Memory B cell (primary cell): ENCODE measurements around the gene ZSWIM4.
A peak's percentile ranks its signal among the peaks of the same experiment; 100 is the strongest.
"Not testable (repeated sequence)": the region's sequence is repeated elsewhere in the genome, so short reads cannot be mapped to it uniquely, and the experiment has no call there.

Source experiments
- ATAC-seq: fragments of 150-1000 bp; cut with Tn5 transposase; 2 replicates; pipeline ENCODE4 v1.10.0; 2021; ENCODE audit warnings: low read depth, mild to moderate bottlenecking, moderate library complexity
- DNase-seq, 2 donors: peaks; one replicate each; pipeline ENCODE4 v3.0.0; 2022; ENCODE audit warnings: low spot score in 2 of 2
- H3K27ac Mint-ChIP-seq: one replicate; pipeline ENCODE4 v1.8.0; 2022; ENCODE audit warnings: mild to moderate bottlenecking, moderate library complexity, mixed read lengths
- H3K27me3 Mint-ChIP-seq: one replicate; pipeline ENCODE4 v1.8.0; 2022; ENCODE audit warnings: mixed read lengths
- H3K36me3 Mint-ChIP-seq: one replicate; pipeline ENCODE4 v1.8.0; 2022; ENCODE audit warnings: mild to moderate bottlenecking, mixed read lengths
- H3K4me1 Mint-ChIP-seq: one replicate; pipeline ENCODE4 v1.8.0; 2022; ENCODE audit warnings: mixed read lengths
- H3K4me3 Mint-ChIP-seq: one replicate; pipeline ENCODE4 v1.8.0; 2022; ENCODE audit warnings: mild to moderate bottlenecking, moderate library complexity, mixed read lengths
- H3K9me3 Mint-ChIP-seq: one replicate; pipeline ENCODE4 v1.8.0; 2022; ENCODE audit warnings: mixed read lengths

ZSWIM4 gene

GRCh38 chr19:13849991-13850909 lies 55.0 kb downstream of the ZSWIM4 start:
- Mint-ChIP-seq H3K4me3 (peak overlapping the region; percentile 67), H3K27me3 (no peaks in the 10 kb centered on the region), H3K27ac (peak overlapping the region; percentile 99), H3K4me1 (peaks cover 22% of the 10 kb centered on the region), H3K36me3 (no peaks in the 10 kb centered on the region), H3K9me3 (no peaks in the 10 kb centered on the region)
- DNase-seq (peak; percentile 74 to 75), ATAC-seq (peak; percentile 19)

- H3K36me3 Mint-ChIP-seq, result no peaks in the 10 kb centered on the region
- H3K27me3 Mint-ChIP-seq, result no peaks in the 10 kb centered on the region
- DNase-seq (no peak), ATAC-seq (no peak)
- no peaks in the 10 kb centered on the region for H3K9me3 Mint-ChIP-seq
- peaks cover 18% of the 10 kb centered on the region for H3K4me1 Mint-ChIP-seq
- peak overlapping the region; percentile 99 for H3K27ac Mint-ChIP-seq
- H3K4me3 Mint-ChIP-seq, result peak overlapping the region; percentile 67
Measured at GRCh38 chr19:13850910-13851733, 55.9 kb downstream of the ZSWIM4 start.

- H3K36me3 Mint-ChIP-seq, DNase-seq, H3K9me3 Mint-ChIP-seq, ATAC-seq, H3K4me3 Mint-ChIP-seq, H3K27me3 Mint-ChIP-seq: not testable (repeated sequence)
- H3K27ac Mint-ChIP-seq, result peak overlapping the region; percentile 99
- H3K4me1 Mint-ChIP-seq, result peaks cover 13% of the 10 kb centered on the region
Measured at GRCh38 chr19:13851734-13852114, 56.5 kb downstream of the ZSWIM4 start.

- peaks cover 11% of the 10 kb centered on the region for H3K4me1 Mint-ChIP-seq
- DNase-seq, H3K36me3 Mint-ChIP-seq, H3K9me3 Mint-ChIP-seq, H3K27me3 Mint-ChIP-seq, H3K4me3 Mint-ChIP-seq, ATAC-seq: not testable (repeated sequence)
- peak overlapping the region; percentile 99 for H3K27ac Mint-ChIP-seq
Measured at GRCh38 chr19:13852171-13852707, 57.0 kb downstream of the ZSWIM4 start.

GRCh38 chr19:13856497-13856896 lies 61.3 kb downstream of the ZSWIM4 start:
- Mint-ChIP-seq H3K4me3 (no peak overlapping the region), H3K4me1 (peaks cover 8% of the 10 kb centered on the region), H3K27ac (no peak overlapping the region), H3K9me3 (no peaks in the 10 kb centered on the region), H3K36me3 (no peaks in the 10 kb centered on the region), H3K27me3 (no peaks in the 10 kb centered on the region)
- ATAC-seq, result no peak
- no peak for DNase-seq

GRCh38 chr19:13859361-13859880 lies 64.2 kb downstream of the ZSWIM4 start:
- Mint-ChIP-seq H3K4me3 (no peak overlapping the region), H3K9me3 (no peaks in the 10 kb centered on the region), H3K27ac (no peak overlapping the region), H3K27me3 (peaks cover 7% of the 10 kb centered on the region), H3K4me1 (peaks cover 15% of the 10 kb centered on the region), H3K36me3 (no peaks in the 10 kb centered on the region)
- ATAC-seq, result no peak
- no peak for DNase-seq

GRCh38 chr19:13860679-13861391 lies 65.6 kb downstream of the ZSWIM4 start:
- H3K4me3 Mint-ChIP-seq, result peak overlapping the region; percentile 92
- peak overlapping the region; percentile 93 for H3K27ac Mint-ChIP-seq
- no peaks in the 10 kb centered on the region for H3K9me3 Mint-ChIP-seq
- ATAC-seq, result no peak
- H3K27me3 Mint-ChIP-seq, result peaks cover 10% of the 10 kb centered on the region
- DNase-seq, result no peak
- no peaks in the 10 kb centered on the region for H3K36me3 Mint-ChIP-seq
- peaks cover 17% of the 10 kb centered on the region for H3K4me1 Mint-ChIP-seq

GRCh38 chr19:13861392-13861713 lies 66.1 kb downstream of the ZSWIM4 start:
- Mint-ChIP-seq H3K4me3 (peak overlapping the region; percentile 92), H3K4me1 (peaks cover 20% of the 10 kb centered on the region), H3K27ac (peak overlapping the region; percentile 93), H3K9me3 (no peaks in the 10 kb centered on the region), H3K36me3 (no peaks in the 10 kb centered on the region), H3K27me3 (peaks cover 12% of the 10 kb centered on the region)
- DNase-seq (no peak), ATAC-seq (peak; percentile 18)

- Mint-ChIP-seq H3K36me3 (no peaks in the 10 kb centered on the region), H3K4me3 (peak overlapping the region; percentile 92), H3K27me3 (peaks cover 17% of the 10 kb centered on the region), H3K27ac (peak overlapping the region; percentile 93), H3K4me1 (peaks cover 24% of the 10 kb centered on the region), H3K9me3 (no peaks in the 10 kb centered on the region)
- ATAC-seq (peak; percentile 82), DNase-seq (peak; percentile 91 to 94)
Measured at GRCh38 chr19:13861714-13862531, 66.7 kb downstream of the ZSWIM4 start.

- no peak for DNase-seq
- Mint-ChIP-seq H3K4me1 (peaks cover 24% of the 10 kb centered on the region), H3K27me3 (peaks cover 27% of the 10 kb centered on the region), H3K4me3 (peak overlapping the region; percentile 72), H3K36me3 (no peaks in the 10 kb centered on the region), H3K27ac (no peak overlapping the region), H3K9me3 (no peaks in the 10 kb centered on the region)
- no peak for ATAC-seq
Measured at GRCh38 chr19:13864046-13864666, 68.9 kb downstream of the ZSWIM4 start.

GRCh38 chr19:13864667-13865570 lies 69.7 kb downstream of the ZSWIM4 start:
- peaks cover 28% of the 10 kb centered on the region for H3K27me3 Mint-ChIP-seq
- ATAC-seq (no peak), DNase-seq (no peak)
- H3K27ac Mint-ChIP-seq, result no peak overlapping the region
- H3K9me3 Mint-ChIP-seq, result no peaks in the 10 kb centered on the region
- no peaks in the 10 kb centered on the region for H3K36me3 Mint-ChIP-seq
- peaks cover 21% of the 10 kb centered on the region for H3K4me1 Mint-ChIP-seq
- H3K4me3 Mint-ChIP-seq, result peak overlapping the region; percentile 72
